RWPE2 (cell line): ENCODE measurements around the gene MRPS23.

Source experiments
- ATAC-seq: fragments of 200-7000 bp; cut with Tn5 transposase; 3 replicates; pipeline ENCODE4 v1.9.1; 2021; ENCODE audit warnings: low read depth
- DNase-seq: peaks from one replicate; pipeline ENCODE4 v3.0.0-alpha.2; 2020; ENCODE audit warnings: low spot score
- H3K27ac ChIP-seq: fragments of 450-650 bp; 2 replicates; pipeline ENCODE4 v1.5.1; 2017; ENCODE audit warnings: mild to moderate bottlenecking; ENCODE audit not compliant: poor library complexity, severe bottlenecking
- H3K27me3 ChIP-seq: fragments of 250-450 bp; sonication (Bioruptor Pico); 2 replicates; pipeline ENCODE4 v1.5.1; 2021; ENCODE audit warnings: mild to moderate bottlenecking, moderate library complexity; ENCODE audit not compliant: insufficient read depth, poor library complexity, severe bottlenecking
- H3K36me3 ChIP-seq: fragments of 250-450 bp; sonication (Bioruptor Pico); 2 replicates; pipeline ENCODE4 v1.5.1; 2020; ENCODE audit warnings: low read depth, mild to moderate bottlenecking, moderate library complexity
- H3K4me1 ChIP-seq: fragments of 250-450 bp; sonication (Bioruptor Pico); 2 replicates; pipeline ENCODE4 v1.5.1; 2021; ENCODE audit warnings: mild to moderate bottlenecking, moderate library complexity; ENCODE audit not compliant: insufficient read depth, poor library complexity, severe bottlenecking
- H3K4me3 ChIP-seq: fragments of 250-450 bp; sonication (Bioruptor Pico); 2 replicates; pipeline ENCODE4 v1.5.1; 2021; ENCODE audit warnings: mild to moderate bottlenecking, moderate library complexity; ENCODE audit not compliant: severe bottlenecking
- H3K9me3 ChIP-seq: fragments of 250-450 bp; sonication (Bioruptor Pico); 2 replicates; pipeline ENCODE4 v1.5.1; 2021; ENCODE audit warnings: mild to moderate bottlenecking, moderate library complexity; ENCODE audit not compliant: severe bottlenecking
- CTCF ChIP-seq: fragments of 450-650 bp; IDR thresholded peaks from one replicate; pipeline ENCODE4 v1.5.1; 2017; ENCODE audit warnings: mild to moderate bottlenecking, moderate library complexity; ENCODE audit not compliant: poor library complexity, severe bottlenecking

The MRPS23 gene

GRCh38 chr17:57819867-57820266 is 30.0 kb downstream of the MRPS23 start:
- Histone ChIP-seq H3K4me1 (peaks cover 9% of the 10 kb centered on the region), H3K9me3 (no peaks in the 10 kb centered on the region), H3K27ac (peak overlapping the region; percentile 18), H3K36me3 (no peaks in the 10 kb centered on the region), H3K27me3 (no peaks in the 10 kb centered on the region), H3K4me3 (no peak overlapping the region)
- TF ChIP-seq CTCF: no peak
- ATAC-seq (no peak), DNase-seq (no peak)

DNA sequence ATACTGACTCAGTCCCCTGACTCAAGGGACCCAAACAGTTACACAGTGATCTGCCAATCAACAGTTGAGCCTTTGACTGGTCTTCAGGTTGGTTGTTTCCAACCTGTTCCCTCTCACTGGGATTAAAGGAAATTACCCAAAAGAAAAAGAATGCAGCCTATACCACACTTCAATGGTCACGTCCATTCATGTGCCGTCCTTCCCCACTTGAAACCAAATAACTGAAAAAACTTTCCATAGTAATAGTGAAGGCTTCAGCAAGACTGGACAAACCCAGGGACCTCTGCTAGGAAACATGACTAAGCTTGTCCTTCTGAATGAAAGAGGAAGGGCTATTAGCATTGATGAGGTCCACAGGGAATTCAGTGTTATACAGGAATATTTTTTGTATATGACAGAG is 30.6 kb downstream of the MRPS23 start:
- H3K9me3 ChIP-seq: no peaks in the 10 kb centered on the region
- H3K27ac ChIP-seq: peak overlapping the region; percentile 18
- H3K4me1 ChIP-seq: peaks cover 9% of the 10 kb centered on the region
- no peaks in the 10 kb centered on the region for H3K27me3 ChIP-seq
- no peak for TF ChIP-seq CTCF
- ATAC-seq (peak; percentile 61), DNase-seq (no peak)
- H3K36me3 ChIP-seq: no peaks in the 10 kb centered on the region
- H3K4me3 ChIP-seq: no peak overlapping the region

- Histone ChIP-seq H3K4me3 (no peak overlapping the region), H3K27ac (no peak overlapping the region), H3K4me1 (peaks cover 9% of the 10 kb centered on the region), H3K36me3 (no peaks in the 10 kb centered on the region), H3K27me3 (no peaks in the 10 kb centered on the region), H3K9me3 (no peaks in the 10 kb centered on the region)
- no peak for TF ChIP-seq CTCF
- no peak for ATAC-seq
- no peak for DNase-seq
Measured at GRCh38 chr17:57818066-57818465, 31.8 kb downstream of the MRPS23 start.

GRCh38 chr17:57817299-57817698 is 32.5 kb downstream of the MRPS23 start:
- no peak overlapping the region for H3K27ac ChIP-seq
- H3K4me3 ChIP-seq: no peak overlapping the region
- ATAC-seq: no peak
- no peaks in the 10 kb centered on the region for H3K27me3 ChIP-seq
- no peaks in the 10 kb centered on the region for H3K9me3 ChIP-seq
- H3K4me1 ChIP-seq: peaks cover 9% of the 10 kb centered on the region
- DNase-seq: no peak
- TF ChIP-seq CTCF: no peak
- no peaks in the 10 kb centered on the region for H3K36me3 ChIP-seq

DNA sequence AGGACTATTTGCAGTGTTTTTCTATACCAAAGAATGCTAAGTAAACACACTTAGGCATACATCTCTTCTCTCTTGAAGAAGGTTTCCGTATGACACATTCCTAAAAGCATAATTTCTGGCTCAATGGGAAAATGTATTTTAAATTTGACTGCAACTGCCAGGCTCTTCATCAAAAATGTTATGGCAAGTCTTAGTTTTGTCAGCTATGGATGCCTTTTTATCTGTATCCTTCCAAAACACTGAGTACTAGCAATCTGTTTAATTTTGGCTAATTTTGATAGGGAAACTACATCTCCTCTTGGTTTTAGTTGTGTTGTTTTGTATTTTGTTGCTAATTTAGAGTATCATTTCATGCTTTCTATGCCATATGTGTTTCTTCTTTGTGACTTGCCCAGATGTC is 35.4 kb downstream of the MRPS23 start:
- Histone ChIP-seq H3K27me3 (no peaks in the 10 kb centered on the region), H3K36me3 (no peaks in the 10 kb centered on the region)
- no peak for ATAC-seq

More for the DNA sequence above, 35.4 kb downstream of the MRPS23 start:
- no peak for TF ChIP-seq CTCF
- H3K4me3 ChIP-seq: no peak overlapping the region
- H3K27ac ChIP-seq: no peak overlapping the region
- no peak for DNase-seq
- no peaks in the 10 kb centered on the region for H3K9me3 ChIP-seq
- H3K4me1 ChIP-seq: peaks cover 9% of the 10 kb centered on the region
